Measurements from ENCODE around the gene CACNA1G.

GRCh38 chr17:50538549-50539410 is 21.7 kb upstream of the CACNA1G start:
- TF ChIP-seq EZH2 (IDR thresholded peaks at IDR 0.05; ENCODE audit: low read length, missing control alignments): no peak
- no peak for TF ChIP-seq CTCF (conservative IDR thresholded peaks at IDR 0.05 in 1 of 2, IDR thresholded peaks at IDR 0.05 in 1 of 2; ENCODE audit: low read depth in 1 of 2, low read length in 2 of 2)

Measured in fibroblast of lung (primary cell).